ENCODE data around the gene CACNA2D3. TPM values are rescaled to one million over a fixed set of nuclear protein-coding genes. Genes with fewer than 3 reads are reported as not detected.

Gene CACNA2D3
- polyA plus RNA-seq, 1 donor (not counting 4 experiments of a cell fraction or from before 2014, with no cell fraction given) = 0.08 TPM

DNA sequence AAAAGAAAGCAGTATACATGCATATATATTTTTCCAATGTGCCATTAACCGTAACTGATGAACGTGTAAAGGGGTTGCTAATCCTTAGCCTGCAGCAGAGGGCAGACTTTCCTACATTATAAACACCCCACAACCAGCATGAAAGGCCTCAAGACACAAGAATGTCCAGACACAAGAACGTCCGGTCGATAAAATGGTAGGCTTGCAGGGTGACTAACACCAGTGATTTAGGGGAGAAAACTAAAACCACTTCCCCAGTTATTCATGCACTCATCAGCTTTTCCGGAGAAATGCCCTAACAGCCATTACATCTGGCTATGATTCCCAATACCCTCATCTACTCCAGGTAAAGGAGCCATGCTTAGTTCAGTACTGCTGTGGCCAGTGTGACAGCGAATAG is 748.1 kb downstream of the CACNA2D3 start:
- no peaks in the 10 kb centered on the region for H3K79me2 ChIP-seq (ENCODE audit: control insufficient read depth, insufficient read depth, low read length)
- no peaks in the 10 kb centered on the region for H3K9me3 ChIP-seq (ENCODE audit: control insufficient read depth, low read depth, low read length)
- no peak overlapping the region for H3K27ac ChIP-seq (ENCODE audit: control insufficient read depth, insufficient read depth, low read length)
- H3K36me3 ChIP-seq (ENCODE audit: control insufficient read depth in 2 of 2, extremely low read depth in 1 of 2, insufficient read depth in 2 of 2, low read length in 2 of 2) = no peaks in the 10 kb centered on the region
- no peaks in the 10 kb centered on the region for H3K9me1 ChIP-seq (ENCODE audit: control insufficient read depth, extremely low read depth, insufficient read depth, low read length)
- DNase-seq (ENCODE audit: low read depth, low spot score) (no peak), FAIRE-seq (peak; percentile 58)
- H3K27me3 ChIP-seq (ENCODE audit: control insufficient read depth, extremely low read depth, insufficient read depth, low read length) = no peaks in the 10 kb centered on the region
- no peak overlapping the region for H3K4me2 ChIP-seq (ENCODE audit: control insufficient read depth, extremely low read depth, insufficient read depth, low read depth, low read length)
- TF ChIP-seq EZH2 (IDR thresholded peaks at IDR 0.05; ENCODE audit: low read length) = no peak
- TF ChIP-seq, protein P1, sequence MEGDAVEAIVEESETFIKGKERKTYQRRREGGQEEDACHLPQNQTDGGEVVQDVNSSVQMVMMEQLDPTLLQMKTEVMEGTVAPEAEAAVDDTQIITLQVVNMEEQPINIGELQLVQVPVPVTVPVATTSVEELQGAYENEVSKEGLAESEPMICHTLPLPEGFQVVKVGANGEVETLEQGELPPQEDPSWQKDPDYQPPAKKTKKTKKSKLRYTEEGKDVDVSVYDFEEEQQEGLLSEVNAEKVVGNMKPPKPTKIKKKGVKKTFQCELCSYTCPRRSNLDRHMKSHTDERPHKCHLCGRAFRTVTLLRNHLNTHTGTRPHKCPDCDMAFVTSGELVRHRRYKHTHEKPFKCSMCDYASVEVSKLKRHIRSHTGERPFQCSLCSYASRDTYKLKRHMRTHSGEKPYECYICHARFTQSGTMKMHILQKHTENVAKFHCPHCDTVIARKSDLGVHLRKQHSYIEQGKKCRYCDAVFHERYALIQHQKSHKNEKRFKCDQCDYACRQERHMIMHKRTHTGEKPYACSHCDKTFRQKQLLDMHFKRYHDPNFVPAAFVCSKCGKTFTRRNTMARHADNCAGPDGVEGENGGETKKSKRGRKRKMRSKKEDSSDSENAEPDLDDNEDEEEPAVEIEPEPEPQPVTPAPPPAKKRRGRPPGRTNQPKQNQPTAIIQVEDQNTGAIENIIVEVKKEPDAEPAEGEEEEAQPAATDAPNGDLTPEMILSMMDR (optimal IDR thresholded peaks at IDR 0.05 in 1 of 3, IDR thresholded peaks at IDR 0.05 in 1 of 3, conservative IDR thresholded peaks at IDR 0.05 in 1 of 3; ENCODE audit: extremely low read depth in 1 of 3, insufficient read depth in 2 of 3, low read length in 3 of 3) = peak; percentile 34 to 69 (median 50)
- H4K20me1 ChIP-seq (ENCODE audit: control insufficient read depth, extremely low read depth, insufficient read depth, low read length) = no peaks in the 10 kb centered on the region
- H2AFZ ChIP-seq (ENCODE audit: control insufficient read depth, low read length) = no peak overlapping the region
- no peak overlapping the region for H3K9ac ChIP-seq (ENCODE audit: control insufficient read depth, extremely low read depth, insufficient read depth, low read length)
- H3K4me3 ChIP-seq (ENCODE audit: control insufficient read depth in 2 of 3, extremely low read depth in 1 of 3, insufficient read depth in 2 of 3, low read depth in 1 of 3, low read length in 3 of 3) = no peak overlapping the region
- no peaks in the 10 kb centered on the region for H3K4me1 ChIP-seq (ENCODE audit: control insufficient read depth, extremely low read depth, insufficient read depth, low read length)
- dilution Hi-C loops (cut with MboI; ENCODE audit: extremely low pct_ligation_motif_present, low sequenced_read_pairs) = no loop called here

DNA sequence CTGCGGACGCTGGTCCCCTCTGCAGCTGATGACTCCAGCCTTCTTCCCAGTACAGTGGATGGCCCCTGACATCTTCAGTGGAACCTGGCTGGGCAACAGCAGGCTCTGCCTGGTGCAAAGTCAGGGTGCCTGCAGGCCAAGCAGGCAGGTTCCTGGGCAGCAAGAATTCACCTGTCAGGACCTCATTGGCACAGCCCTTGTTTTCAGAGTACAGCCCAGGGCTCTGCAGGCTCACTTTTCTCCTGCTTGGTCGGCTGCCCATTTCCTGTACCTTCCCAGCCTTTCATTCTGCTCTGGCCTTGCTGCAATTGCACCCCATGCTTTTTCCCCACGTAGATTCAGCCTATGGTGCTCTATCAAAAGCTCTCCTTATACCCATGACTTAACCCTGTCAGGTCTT is 749.5 kb downstream of the CACNA2D3 start:
- no peaks in the 10 kb centered on the region for H3K4me1 ChIP-seq (ENCODE audit: control insufficient read depth, extremely low read depth, insufficient read depth, low read length)
- no peaks in the 10 kb centered on the region for H3K27me3 ChIP-seq (ENCODE audit: control insufficient read depth, extremely low read depth, insufficient read depth, low read length)
- no peak overlapping the region for H3K9ac ChIP-seq (ENCODE audit: control insufficient read depth, extremely low read depth, insufficient read depth, low read length)
- no peak for DNase-seq (ENCODE audit: low read depth, low spot score)
- no peak overlapping the region for H3K4me2 ChIP-seq (ENCODE audit: control insufficient read depth, extremely low read depth, insufficient read depth, low read depth, low read length)
- H3K27ac ChIP-seq (ENCODE audit: control insufficient read depth, insufficient read depth, low read length) = no peak overlapping the region
- dilution Hi-C loops (cut with MboI; ENCODE audit: extremely low pct_ligation_motif_present, low sequenced_read_pairs) = no loop called here
- H2AFZ ChIP-seq (ENCODE audit: control insufficient read depth, low read length) = no peak overlapping the region
- H3K4me3 ChIP-seq (ENCODE audit: control insufficient read depth in 2 of 3, extremely low read depth in 1 of 3, insufficient read depth in 2 of 3, low read depth in 1 of 3, low read length in 3 of 3) = no peak overlapping the region
- no peaks in the 10 kb centered on the region for H4K20me1 ChIP-seq (ENCODE audit: control insufficient read depth, extremely low read depth, insufficient read depth, low read length)
- no peak for TF ChIP-seq EZH2 (IDR thresholded peaks at IDR 0.05; ENCODE audit: low read length)
- TF ChIP-seq, protein P1 (optimal IDR thresholded peaks at IDR 0.05 in 1 of 3, IDR thresholded peaks at IDR 0.05 in 1 of 3, conservative IDR thresholded peaks at IDR 0.05 in 1 of 3; ENCODE audit: extremely low read depth in 1 of 3, insufficient read depth in 2 of 3, low read length in 3 of 3) = no peak
- no peaks in the 10 kb centered on the region for H3K79me2 ChIP-seq (ENCODE audit: control insufficient read depth, insufficient read depth, low read length)
- H3K9me1 ChIP-seq (ENCODE audit: control insufficient read depth, extremely low read depth, insufficient read depth, low read length) = no peaks in the 10 kb centered on the region
- FAIRE-seq = no peak
- no peaks in the 10 kb centered on the region for H3K9me3 ChIP-seq (ENCODE audit: control insufficient read depth, low read depth, low read length)
- H3K36me3 ChIP-seq (ENCODE audit: control insufficient read depth in 2 of 2, extremely low read depth in 1 of 2, insufficient read depth in 2 of 2, low read length in 2 of 2) = no peaks in the 10 kb centered on the region
